HCT116 (cell line): ENCODE results near the gene SLC25A4. TPM values are rescaled to one million over a fixed set of nuclear protein-coding genes. Genes with fewer than 3 reads are reported as not detected.

Source experiments
- ATAC-seq: fragments of 200-7000 bp; cut with Tn5 transposase; 2 replicates; pipeline ENCODE4 v1.9.1; 2020; ENCODE audit warnings: mild to moderate bottlenecking, moderate library complexity
- BruUV-seq: library from RNA; stranded (reverse); fragments of 400-500 nt; replicated peaks from 2 replicates; lab custom pipeline; 2021; lab: Mats Ljungman, UMichigan
- CTCF ChIA-PET: fragments of 300-600 bp; sonication (Branson Sonifier 250); formaldehyde crosslinking; loops from one replicate; lab custom pipeline; 2021; ENCODE audit warnings: antibody characterized with exemption; lab: Charles Lee
- POLR2A ChIA-PET: fragments of 300-600, 350-600 bp; sonication (Branson Sonifier 250); formaldehyde crosslinking; loops from one replicate; lab custom pipeline; 2021; ENCODE audit warnings: antibody characterized with exemption; lab: Charles Lee
- RAD21 ChIA-PET, 2 experiments: fragments of 300-600 bp; sonication (Branson Sonifier 250); formaldehyde crosslinking; loops; one replicate each; lab custom pipeline; 2023; ENCODE audit warnings: low total read pairs in 2 of 2; ENCODE audit not compliant: uncharacterized antibody in 2 of 2, unreplicated experiment in 2 of 2, low non-redundant PET in 1 of 2; lab: Charles Lee
- DNase-seq: peaks from one replicate; pipeline ENCODE4 v3.0.0-alpha.2; 2010; ENCODE audit warnings: low read depth, low spot score
- H2AFZ ChIP-seq: fragments of 200-600 bp; shearing (Covaris generic), sonication (generic); 2 replicates; pipeline ENCODE4 v1.6.1; 2017; ENCODE audit warnings: low read depth, mixed run types, mixed read lengths, antibody characterized with exemption, low read length; ENCODE audit not compliant: poor library complexity, severe bottlenecking
- H3K27ac ChIP-seq: 2 replicates; pipeline ENCODE4 v1.5.1; 2012; ENCODE audit warnings: low read depth, low read length
- H3K27me3 ChIP-seq: fragments of 200-600 bp; sonication (generic); 2 replicates; pipeline ENCODE4 v1.6.1; 2016; ENCODE audit warnings: mixed run types, low read length, mixed read lengths; ENCODE audit not compliant: insufficient read depth
- H3K36me3 ChIP-seq, 2 experiments: fragments of 200-500 bp in 1 of 2; fragments of 200-600 bp in 1 of 2; sonication (Bioruptor generic) in 1 of 2; sonication (generic) in 1 of 2; 2 replicates each; pipeline versions ENCODE4 v1.5.1 to v1.6.1; 2014 to 2016; ENCODE audit warnings: low read length in 2 of 2, inconsistent platforms in 1 of 2, mixed read lengths in 1 of 2, mixed run types in 1 of 2; ENCODE audit not compliant: insufficient read depth in 2 of 2, control insufficient read depth in 1 of 2
- H3K4me1 ChIP-seq, 2 experiments: fragments of 200-600 bp in 1 of 2; sonication (generic) in 1 of 2; 2 replicates each; pipeline versions ENCODE4 v1.5.1 to v1.6.1; 2012 to 2017; ENCODE audit warnings: low read length in 2 of 2, inconsistent platforms in 1 of 2, mild to moderate bottlenecking in 1 of 2, mixed read lengths in 1 of 2, mixed run types in 1 of 2, moderate library complexity in 1 of 2; ENCODE audit not compliant: insufficient read depth in 2 of 2, control insufficient read depth in 1 of 2
- H3K4me2 ChIP-seq: fragments of 200-600 bp; sonication (generic); 2 replicates; pipeline ENCODE4 v1.6.1; 2017; ENCODE audit warnings: mixed run types, low read length, mixed read lengths
- H3K4me3 ChIP-seq, 2 experiments: fragments of 200-600 bp in 1 of 2; sonication (generic) in 1 of 2; replicated peaks in 1 of 2; 2 replicates each; pipeline ENCODE4 v1.5.1; 2011 to 2016; ENCODE audit warnings: low read length in 2 of 2, control low read depth in 1 of 2, low read depth in 1 of 2, mild to moderate bottlenecking in 1 of 2, mixed read lengths in 1 of 2, mixed run types in 1 of 2
- H3K79me2 ChIP-seq: fragments of 200-600 bp; sonication (generic); 2 replicates; pipeline ENCODE4 v1.6.1; 2017; ENCODE audit warnings: mild to moderate bottlenecking, mixed run types, low read length, moderate library complexity, mixed read lengths; ENCODE audit not compliant: insufficient read depth
- H3K9ac ChIP-seq: fragments of 200-600 bp; sonication (generic); 2 replicates; pipeline ENCODE4 v1.6.1; 2016; ENCODE audit warnings: low read length, mixed read lengths
- H3K9me2 ChIP-seq: fragments of 200-600 bp; sonication (generic), shearing (Covaris generic); 2 replicates; pipeline ENCODE4 v1.6.1; 2017; ENCODE audit warnings: mixed run types, mild to moderate bottlenecking, moderate library complexity; ENCODE audit not compliant: insufficient read depth
- H3K9me3 ChIP-seq, 2 experiments: fragments of 200-500 bp in 1 of 2; fragments of 200-600 bp in 1 of 2; sonication (Bioruptor generic) in 1 of 2; sonication (generic) in 1 of 2; 2 replicates each; pipeline ENCODE4 v1.6.1; 2014 to 2017; ENCODE audit warnings: low read length in 2 of 2, mixed read lengths in 2 of 2, inconsistent platforms in 1 of 2, low read depth in 1 of 2, mild to moderate bottlenecking in 1 of 2, mixed run types in 1 of 2, moderate library complexity in 1 of 2; ENCODE audit not compliant: control insufficient read depth in 1 of 2, insufficient read depth in 1 of 2
- H4K20me1 ChIP-seq: fragments of 200-600 bp; sonication (generic), shearing (Covaris generic); 2 replicates; pipeline ENCODE4 v1.6.1; 2017; ENCODE audit warnings: mixed run types, mild to moderate bottlenecking, moderate library complexity; ENCODE audit not compliant: insufficient read depth
- CBX3 ChIP-seq: IDR thresholded peaks from 2 replicates; pipeline ENCODE4 v1.6.1; 2012; ENCODE audit warnings: low read depth
- CEBPB ChIP-seq: IDR thresholded peaks from 2 replicates; pipeline ENCODE4 v1.6.1; 2012; ENCODE audit warnings: low read depth
- EGR1 ChIP-seq: IDR thresholded peaks from 2 replicates; pipeline ENCODE4 v1.6.1; 2012; ENCODE audit warnings: low read depth
- EZH2 ChIP-seq: fragments of 200-600 bp; sonication (generic); IDR thresholded peaks from 2 replicates; pipeline ENCODE4 v1.6.1; 2017; ENCODE audit warnings: antibody characterized with exemption, mixed run types
- JUND ChIP-seq: IDR thresholded peaks from 2 replicates; pipeline ENCODE4 v1.6.1; 2012
- SIN3A ChIP-seq: IDR thresholded peaks from 2 replicates; pipeline ENCODE4 v1.6.1; 2012; ENCODE audit warnings: low read depth
- SP1 ChIP-seq: IDR thresholded peaks from 2 replicates; pipeline ENCODE4 v1.6.1; 2012; ENCODE audit warnings: low read depth
- TCF7L2 ChIP-seq: IDR thresholded peaks from 2 replicates; pipeline ENCODE4 v1.7.0; 2011; ENCODE audit warnings: borderline replicate concordance, inconsistent platforms; ENCODE audit not compliant: insufficient read depth, insufficient read length; ENCODE audit errors: extremely low read depth
- ZFX ChIP-seq: fragments of 450-650 bp; IDR thresholded peaks from 2 replicates; pipeline ENCODE4 v1.6.1; 2017
- ZNF274 ChIP-seq: fragments of 200-500 bp; sonication (Bioruptor generic); IDR thresholded peaks from 2 replicates; pipeline ENCODE4 v1.6.1; 2014; ENCODE audit warnings: mild to moderate bottlenecking, low read depth, low read length, inconsistent platforms
- intact Hi-C: fragments of 100-400 bp; cut with micrococcal nuclease; formaldehyde crosslinking; loops from 2 replicates; pipeline ENCODE4 v1.10.0; 2022
- total RNA-seq: library from RNA; stranded (reverse); gene quantifications from one replicate; pipeline ENCODE4 v1.2.1, GENCODE V29; 2021; ENCODE audit not compliant: unreplicated experiment
- TF ChIP-seq, protein P1 (sequence below): IDR thresholded peaks from 2 replicates; pipeline ENCODE4 v1.6.1; 2011; ENCODE audit warnings: mild to moderate bottlenecking, low read length, moderate library complexity; ENCODE audit not compliant: insufficient replicate concordance; ENCODE audit errors: extremely low read depth
- TF ChIP-seq, protein P2 (sequence below), 3 experiments: fragments of 200-600 bp in 1 of 3; sonication (generic) in 1 of 3; IDR thresholded peaks in 2 of 3; conservative IDR thresholded peaks in 1 of 3; 2 replicates each; pipeline ENCODE4 v1.5.1; 2012 to 2017; ENCODE audit warnings: low read depth in 2 of 3, low read length in 2 of 3, antibody characterized with exemption in 1 of 3, borderline replicate concordance in 1 of 3, control low read depth in 1 of 3, mild to moderate bottlenecking in 1 of 3, mixed read lengths in 1 of 3, mixed run types in 1 of 3, moderate library complexity in 1 of 3; ENCODE audit not compliant: insufficient read depth in 1 of 3
- TF ChIP-seq, protein P3 (sequence below): IDR thresholded peaks from 2 replicates; pipeline ENCODE4 v1.6.1; 2012
- TF ChIP-seq, protein P4 (sequence below): IDR thresholded peaks from 2 replicates; pipeline ENCODE4 v1.6.1; 2012; ENCODE audit warnings: low read depth

SLC25A4 gene
- total RNA-seq, 1 experiment from 2014 or later = 27.9 TPM

DNA sequence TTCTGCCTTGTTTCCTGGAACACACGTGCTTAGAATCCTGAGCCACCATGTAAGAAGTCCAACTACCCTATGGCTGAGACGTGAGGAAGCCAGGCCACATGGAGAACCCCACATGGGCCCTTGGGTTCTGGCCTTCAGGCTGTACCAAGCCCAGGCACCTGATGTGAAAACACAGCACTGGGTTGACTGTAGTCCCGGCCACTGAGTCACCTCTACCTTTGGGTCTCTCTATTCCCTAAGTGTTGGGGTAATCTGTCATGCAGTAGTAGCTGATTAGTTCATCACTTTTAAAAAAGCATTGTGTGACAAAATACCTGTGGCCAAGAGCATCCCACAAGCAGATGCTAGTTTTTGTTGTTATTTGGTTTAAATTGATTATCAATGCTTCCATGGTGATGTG lies 36.4 kb downstream of the SLC25A4 start:
- no peaks in the 10 kb centered on the region for H3K9me2 ChIP-seq
- no peak overlapping the region for H3K27ac ChIP-seq
- POLR2A ChIA-PET = interaction anchor here (1.3 kb wide), 1 partner anchor 36 kb away, joined by 3 read pairs; the partner anchor contains the start of gene SLC25A4
- no peak overlapping the region for H2AFZ ChIP-seq
- peaks cover 57% of the 10 kb centered on the region for H3K79me2 ChIP-seq
- H3K9ac ChIP-seq = no peak overlapping the region
- H4K20me1 ChIP-seq = peaks cover 4% of the 10 kb centered on the region; the same call in 1 of the 2 replicates
- no peaks in the 10 kb centered on the region for H3K27me3 ChIP-seq
- DNase-seq (no peak), ATAC-seq (no peak)
- H3K4me2 ChIP-seq = no peak overlapping the region
- RAD21 ChIA-PET = no interaction called here
- BruUV-seq = no TSS peak
- H3K9me3 ChIP-seq = no peaks in the 10 kb centered on the region
- TF ChIP-seq CBX3 (no peak), SIN3A (no peak), ZNF274 (no peak), JUND (no peak), ZFX (no peak), EZH2 (no peak), TCF7L2 (no peak), EGR1 (no peak), CEBPB (no peak), SP1 (no peak)
- TF ChIP-seq, protein P1, sequence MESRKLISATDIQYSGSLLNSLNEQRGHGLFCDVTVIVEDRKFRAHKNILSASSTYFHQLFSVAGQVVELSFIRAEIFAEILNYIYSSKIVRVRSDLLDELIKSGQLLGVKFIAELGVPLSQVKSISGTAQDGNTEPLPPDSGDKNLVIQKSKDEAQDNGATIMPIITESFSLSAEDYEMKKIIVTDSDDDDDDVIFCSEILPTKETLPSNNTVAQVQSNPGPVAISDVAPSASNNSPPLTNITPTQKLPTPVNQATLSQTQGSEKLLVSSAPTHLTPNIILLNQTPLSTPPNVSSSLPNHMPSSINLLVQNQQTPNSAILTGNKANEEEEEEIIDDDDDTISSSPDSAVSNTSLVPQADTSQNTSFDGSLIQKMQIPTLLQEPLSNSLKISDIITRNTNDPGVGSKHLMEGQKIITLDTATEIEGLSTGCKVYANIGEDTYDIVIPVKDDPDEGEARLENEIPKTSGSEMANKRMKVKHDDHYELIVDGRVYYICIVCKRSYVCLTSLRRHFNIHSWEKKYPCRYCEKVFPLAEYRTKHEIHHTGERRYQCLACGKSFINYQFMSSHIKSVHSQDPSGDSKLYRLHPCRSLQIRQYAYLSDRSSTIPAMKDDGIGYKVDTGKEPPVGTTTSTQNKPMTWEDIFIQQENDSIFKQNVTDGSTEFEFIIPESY = no peak
- TF ChIP-seq, protein P2, sequence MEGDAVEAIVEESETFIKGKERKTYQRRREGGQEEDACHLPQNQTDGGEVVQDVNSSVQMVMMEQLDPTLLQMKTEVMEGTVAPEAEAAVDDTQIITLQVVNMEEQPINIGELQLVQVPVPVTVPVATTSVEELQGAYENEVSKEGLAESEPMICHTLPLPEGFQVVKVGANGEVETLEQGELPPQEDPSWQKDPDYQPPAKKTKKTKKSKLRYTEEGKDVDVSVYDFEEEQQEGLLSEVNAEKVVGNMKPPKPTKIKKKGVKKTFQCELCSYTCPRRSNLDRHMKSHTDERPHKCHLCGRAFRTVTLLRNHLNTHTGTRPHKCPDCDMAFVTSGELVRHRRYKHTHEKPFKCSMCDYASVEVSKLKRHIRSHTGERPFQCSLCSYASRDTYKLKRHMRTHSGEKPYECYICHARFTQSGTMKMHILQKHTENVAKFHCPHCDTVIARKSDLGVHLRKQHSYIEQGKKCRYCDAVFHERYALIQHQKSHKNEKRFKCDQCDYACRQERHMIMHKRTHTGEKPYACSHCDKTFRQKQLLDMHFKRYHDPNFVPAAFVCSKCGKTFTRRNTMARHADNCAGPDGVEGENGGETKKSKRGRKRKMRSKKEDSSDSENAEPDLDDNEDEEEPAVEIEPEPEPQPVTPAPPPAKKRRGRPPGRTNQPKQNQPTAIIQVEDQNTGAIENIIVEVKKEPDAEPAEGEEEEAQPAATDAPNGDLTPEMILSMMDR (IDR thresholded peaks at IDR 0.05 in 2 of 3, conservative IDR thresholded peaks at IDR 0.05 in 1 of 3; ENCODE audit: borderline replicate concordance in 1 of 3, insufficient read depth in 1 of 3, low read depth in 2 of 3, low read length in 2 of 3) = no peak
- TF ChIP-seq, protein P3, sequence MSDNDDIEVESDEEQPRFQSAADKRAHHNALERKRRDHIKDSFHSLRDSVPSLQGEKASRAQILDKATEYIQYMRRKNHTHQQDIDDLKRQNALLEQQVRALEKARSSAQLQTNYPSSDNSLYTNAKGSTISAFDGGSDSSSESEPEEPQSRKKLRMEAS = no peak
- TF ChIP-seq, protein P4, sequence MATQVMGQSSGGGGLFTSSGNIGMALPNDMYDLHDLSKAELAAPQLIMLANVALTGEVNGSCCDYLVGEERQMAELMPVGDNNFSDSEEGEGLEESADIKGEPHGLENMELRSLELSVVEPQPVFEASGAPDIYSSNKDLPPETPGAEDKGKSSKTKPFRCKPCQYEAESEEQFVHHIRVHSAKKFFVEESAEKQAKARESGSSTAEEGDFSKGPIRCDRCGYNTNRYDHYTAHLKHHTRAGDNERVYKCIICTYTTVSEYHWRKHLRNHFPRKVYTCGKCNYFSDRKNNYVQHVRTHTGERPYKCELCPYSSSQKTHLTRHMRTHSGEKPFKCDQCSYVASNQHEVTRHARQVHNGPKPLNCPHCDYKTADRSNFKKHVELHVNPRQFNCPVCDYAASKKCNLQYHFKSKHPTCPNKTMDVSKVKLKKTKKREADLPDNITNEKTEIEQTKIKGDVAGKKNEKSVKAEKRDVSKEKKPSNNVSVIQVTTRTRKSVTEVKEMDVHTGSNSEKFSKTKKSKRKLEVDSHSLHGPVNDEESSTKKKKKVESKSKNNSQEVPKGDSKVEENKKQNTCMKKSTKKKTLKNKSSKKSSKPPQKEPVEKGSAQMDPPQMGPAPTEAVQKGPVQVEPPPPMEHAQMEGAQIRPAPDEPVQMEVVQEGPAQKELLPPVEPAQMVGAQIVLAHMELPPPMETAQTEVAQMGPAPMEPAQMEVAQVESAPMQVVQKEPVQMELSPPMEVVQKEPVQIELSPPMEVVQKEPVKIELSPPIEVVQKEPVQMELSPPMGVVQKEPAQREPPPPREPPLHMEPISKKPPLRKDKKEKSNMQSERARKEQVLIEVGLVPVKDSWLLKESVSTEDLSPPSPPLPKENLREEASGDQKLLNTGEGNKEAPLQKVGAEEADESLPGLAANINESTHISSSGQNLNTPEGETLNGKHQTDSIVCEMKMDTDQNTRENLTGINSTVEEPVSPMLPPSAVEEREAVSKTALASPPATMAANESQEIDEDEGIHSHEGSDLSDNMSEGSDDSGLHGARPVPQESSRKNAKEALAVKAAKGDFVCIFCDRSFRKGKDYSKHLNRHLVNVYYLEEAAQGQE = no peak
- TF ChIP-seq, all 23 proteins: peak for 0
- CTCF ChIA-PET = no interaction called here
- Histone ChIP-seq H3K36me3 (peaks cover 7 to 11% of the 10 kb centered on the region in 2 experiments; a peak in 2 of 4 replicates), H3K4me1 (no peaks in the 10 kb centered on the region), H3K4me3 (no peak overlapping the region)
- intact Hi-C loops = no loop called here
